ENCODE measurements around the gene ZNF536.
"Not testable (repeated sequence)": the region's sequence is repeated elsewhere in the genome, so short reads cannot be mapped to it uniquely, and the experiment has no call there.

The ZNF536 gene

DNA sequence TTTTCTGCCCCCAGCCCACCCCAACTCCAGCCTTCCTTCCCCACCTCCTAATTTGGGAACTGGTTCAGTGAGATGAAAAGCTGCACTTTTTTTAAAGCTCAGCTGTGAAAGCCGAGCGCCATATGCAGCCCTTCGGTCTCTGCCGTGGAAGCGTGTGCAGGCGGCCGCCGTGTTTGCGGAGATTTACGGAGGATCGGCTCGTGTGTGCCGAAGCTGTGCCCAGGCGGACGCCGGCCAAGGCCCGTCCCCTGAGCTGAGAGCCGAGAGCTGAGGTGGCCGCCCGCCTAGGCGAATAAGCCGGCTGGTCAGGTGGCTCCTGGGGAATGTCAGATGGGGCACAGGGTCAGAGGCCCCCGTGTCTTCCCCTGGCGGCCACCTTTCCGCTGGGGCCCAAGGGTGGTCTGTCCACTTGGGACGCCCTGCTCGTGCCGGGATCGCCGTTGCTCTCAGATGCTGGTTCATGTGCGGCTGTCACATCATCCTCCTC is 78.7 kb downstream of the ZNF536 start:
- Histone ChIP-seq H3K9ac (ENCODE audit: low read length) (no peak overlapping the region), H3K4me1 (ENCODE audit: control insufficient read depth, insufficient read depth, low read length) (no peaks in the 10 kb centered on the region), H3K36me3 (ENCODE audit: control insufficient read depth, insufficient read depth, low read length) (no peaks in the 10 kb centered on the region), H3K27me3 (ENCODE audit: control insufficient read depth, insufficient read depth, low read length) (no peaks in the 10 kb centered on the region), H3K27ac (ENCODE audit: low read depth, low read length) (peak overlapping the region; percentile 21), H3K4me3 (ENCODE audit: low read length) (peak overlapping the region; percentile 46)

DNA sequence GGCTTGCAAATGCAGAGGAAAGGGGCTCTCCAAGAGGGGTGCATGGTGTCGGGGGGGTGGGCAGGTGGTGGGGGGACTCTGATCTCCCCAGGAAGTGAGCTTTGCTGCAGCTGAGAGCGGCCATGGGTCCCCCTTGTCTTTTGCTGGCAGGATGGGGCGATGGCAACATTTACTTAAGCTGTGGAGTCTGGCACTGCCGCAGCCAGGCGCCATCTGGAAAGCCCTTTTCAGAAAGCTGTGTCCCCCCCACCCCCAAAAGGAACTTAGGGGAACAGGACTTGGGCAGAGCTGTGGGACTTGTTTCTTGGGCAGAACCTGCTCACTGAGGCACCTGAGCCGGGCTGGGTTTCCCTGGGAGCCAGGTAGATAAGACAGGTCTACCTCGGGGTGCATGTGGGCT is 80.7 kb downstream of the ZNF536 start:
- no peaks in the 10 kb centered on the region for H3K36me3 ChIP-seq (ENCODE audit: control insufficient read depth, insufficient read depth, low read length)
- H3K4me1 ChIP-seq (ENCODE audit: control insufficient read depth, insufficient read depth, low read length), result no peaks in the 10 kb centered on the region
- no peak overlapping the region for H3K4me3 ChIP-seq (ENCODE audit: low read length)
- H3K27ac ChIP-seq (ENCODE audit: low read depth, low read length), result no peak overlapping the region
- H3K27me3 ChIP-seq (ENCODE audit: control insufficient read depth, insufficient read depth, low read length), result no peaks in the 10 kb centered on the region
- no peak overlapping the region for H3K9ac ChIP-seq (ENCODE audit: low read length)

DNA sequence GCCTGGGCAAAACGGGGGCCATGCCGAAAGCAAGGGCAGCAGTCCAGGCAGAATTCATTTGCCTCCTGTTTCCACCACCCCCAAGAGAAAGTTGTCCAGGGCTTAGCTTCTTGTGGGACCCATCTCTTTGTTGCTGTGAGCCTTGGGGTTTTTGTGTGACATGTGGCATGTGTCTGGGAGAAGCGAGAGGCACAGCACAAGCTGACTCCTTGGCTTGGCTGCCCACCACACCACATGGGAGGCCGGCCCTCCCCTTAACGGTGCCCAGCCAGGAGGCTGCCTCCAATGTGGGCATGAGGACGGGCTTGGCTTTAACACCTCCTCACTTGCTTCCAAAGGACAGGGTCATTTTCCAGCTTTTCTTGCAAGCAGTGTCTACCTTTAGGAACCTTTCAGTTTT is 81.6 kb downstream of the ZNF536 start:
- no peak overlapping the region for H3K27ac ChIP-seq (ENCODE audit: low read depth, low read length)
- H3K4me1 ChIP-seq (ENCODE audit: control insufficient read depth, insufficient read depth, low read length), result no peaks in the 10 kb centered on the region
- H3K27me3 ChIP-seq (ENCODE audit: control insufficient read depth, insufficient read depth, low read length), result no peaks in the 10 kb centered on the region
- no peak overlapping the region for H3K9ac ChIP-seq (ENCODE audit: low read length)
- no peak overlapping the region for H3K4me3 ChIP-seq (ENCODE audit: low read length)
- H3K36me3 ChIP-seq (ENCODE audit: control insufficient read depth, insufficient read depth, low read length), result no peaks in the 10 kb centered on the region

DNA sequence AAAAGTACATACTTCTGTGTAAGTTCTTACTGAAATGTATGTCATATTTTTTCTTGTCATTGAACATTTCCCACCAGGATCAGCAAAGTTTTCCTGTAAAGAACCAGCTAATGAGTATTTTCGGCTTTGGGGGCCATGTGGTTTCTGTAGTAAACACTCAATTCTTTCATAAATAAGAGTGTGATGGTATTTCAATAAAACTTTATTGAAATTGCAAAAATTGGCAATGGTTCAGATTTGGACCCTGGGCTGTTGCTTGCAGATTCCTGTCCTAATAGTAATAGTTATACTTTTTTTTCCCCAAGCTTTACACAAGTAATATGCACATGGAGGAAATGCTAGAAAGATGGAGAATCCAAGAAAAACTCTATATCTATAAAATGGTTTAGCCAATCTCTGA is 83.7 kb downstream of the ZNF536 start:
- H3K27ac ChIP-seq (ENCODE audit: low read depth, low read length), result no peak overlapping the region
- no peaks in the 10 kb centered on the region for H3K36me3 ChIP-seq (ENCODE audit: control insufficient read depth, insufficient read depth, low read length)
- no peak overlapping the region for H3K4me3 ChIP-seq (ENCODE audit: low read length)
- no peaks in the 10 kb centered on the region for H3K4me1 ChIP-seq (ENCODE audit: control insufficient read depth, insufficient read depth, low read length)
- H3K9ac ChIP-seq (ENCODE audit: low read length), result no peak overlapping the region
- H3K27me3 ChIP-seq (ENCODE audit: control insufficient read depth, insufficient read depth, low read length), result no peaks in the 10 kb centered on the region

DNA sequence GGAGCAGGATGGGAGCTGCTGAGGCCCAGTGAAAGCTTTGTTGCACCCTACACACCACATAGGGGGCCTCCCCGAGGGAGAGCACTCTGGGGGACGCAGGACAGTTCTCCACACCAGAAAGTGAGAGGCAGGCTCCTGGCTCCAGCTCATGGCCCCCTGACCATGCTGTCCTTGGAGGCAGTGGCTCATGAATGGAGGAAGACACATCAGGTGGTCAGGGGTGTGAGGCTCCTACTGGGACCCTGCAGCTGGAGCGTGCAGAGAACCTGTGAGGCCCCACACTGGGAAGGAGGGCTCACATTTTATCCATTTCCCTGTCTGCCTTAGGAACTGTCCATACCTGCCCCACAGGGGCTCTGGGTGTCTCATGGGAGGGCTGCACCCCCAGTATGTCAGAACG is 85.3 kb downstream of the ZNF536 start:
- H3K4me3 ChIP-seq (ENCODE audit: low read length), result no peak overlapping the region
- no peak overlapping the region for H3K9ac ChIP-seq (ENCODE audit: low read length)

DNA sequence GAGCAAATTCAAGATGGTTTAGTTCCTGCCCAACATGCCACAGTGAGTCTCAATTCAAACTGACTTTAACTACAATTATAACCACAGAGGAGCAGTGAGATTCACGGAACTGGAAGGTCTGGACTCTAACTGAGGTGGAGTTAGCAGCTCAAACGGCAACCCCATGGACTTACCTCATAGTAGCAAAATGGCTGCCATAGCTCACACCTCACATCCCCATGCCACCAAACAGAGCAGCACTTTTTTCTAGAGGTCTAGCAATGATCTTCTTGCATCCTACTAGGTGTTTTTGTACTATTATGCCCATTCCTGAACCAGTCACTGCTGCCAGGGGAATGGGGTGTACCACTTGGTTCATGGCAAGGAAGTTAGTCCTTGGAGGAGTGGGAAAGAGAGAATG is 87.7 kb downstream of the ZNF536 start:
- Histone ChIP-seq H3K4me1 (ENCODE audit: control insufficient read depth, insufficient read depth, low read length) (no peaks in the 10 kb centered on the region), H3K27me3 (ENCODE audit: control insufficient read depth, insufficient read depth, low read length) (no peaks in the 10 kb centered on the region), H3K36me3 (ENCODE audit: control insufficient read depth, insufficient read depth, low read length) (no peaks in the 10 kb centered on the region), H3K27ac (ENCODE audit: low read depth, low read length) (no peak overlapping the region), H3K9ac (ENCODE audit: low read length) (no peak overlapping the region), H3K4me3 (ENCODE audit: low read length) (no peak overlapping the region)

More for the DNA sequence above, 85.3 kb downstream of the ZNF536 start:
- no peaks in the 10 kb centered on the region for H3K27me3 ChIP-seq (ENCODE audit: control insufficient read depth, insufficient read depth, low read length)
- H3K36me3 ChIP-seq (ENCODE audit: control insufficient read depth, insufficient read depth, low read length), result no peaks in the 10 kb centered on the region
- no peaks in the 10 kb centered on the region for H3K4me1 ChIP-seq (ENCODE audit: control insufficient read depth, insufficient read depth, low read length)
- H3K27ac ChIP-seq (ENCODE audit: low read depth, low read length), result no peak overlapping the region

DNA sequence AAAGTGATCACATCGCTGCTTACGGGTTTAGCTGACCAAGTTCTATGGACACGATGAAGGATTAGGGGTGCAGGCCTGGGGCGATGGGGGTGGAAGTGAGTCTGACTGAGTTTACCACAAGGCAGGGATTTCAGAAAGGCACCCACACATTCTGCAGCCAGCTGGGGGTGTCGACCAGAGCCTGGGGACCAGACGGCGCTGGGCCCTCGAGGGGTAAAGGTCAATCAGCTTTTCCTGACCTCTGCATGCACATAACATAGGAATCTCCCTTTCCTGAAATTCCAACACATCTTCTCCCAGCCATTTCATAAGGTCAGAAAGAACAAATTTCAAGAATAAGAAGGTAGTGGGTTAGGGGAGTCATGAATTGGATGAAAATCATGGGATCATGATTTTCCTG is 92.0 kb downstream of the ZNF536 start:
- H3K9ac ChIP-seq (ENCODE audit: low read length), result no peak overlapping the region
- H3K36me3 ChIP-seq (ENCODE audit: control insufficient read depth, insufficient read depth, low read length), result no peaks in the 10 kb centered on the region

DNA sequence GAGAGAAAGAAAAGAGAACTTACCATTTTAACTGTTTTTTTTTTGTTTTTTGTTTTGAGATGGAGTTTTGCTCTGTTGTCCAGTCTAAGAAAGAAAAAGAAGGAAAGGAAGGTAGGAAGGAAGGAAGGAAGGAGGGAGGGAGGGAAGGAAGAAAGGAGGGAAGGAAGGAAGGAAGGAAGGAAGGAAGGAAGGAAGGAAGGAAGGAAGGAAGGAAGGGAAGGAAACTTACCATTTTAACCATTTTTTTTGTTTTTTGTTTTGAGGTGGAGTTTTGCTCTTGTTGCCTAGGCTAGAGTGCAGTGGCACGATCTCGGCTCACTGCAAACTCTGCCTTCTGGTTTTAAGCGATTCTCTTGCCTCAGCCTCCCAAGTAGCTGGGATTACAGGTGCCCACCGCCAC is 94.4 kb downstream of the ZNF536 start:
- H3K27ac ChIP-seq (ENCODE audit: low read depth, low read length); H3K36me3 ChIP-seq (ENCODE audit: control insufficient read depth, insufficient read depth, low read length); H3K4me1 ChIP-seq (ENCODE audit: control insufficient read depth, insufficient read depth, low read length); H3K9ac ChIP-seq (ENCODE audit: low read length); H3K27me3 ChIP-seq (ENCODE audit: control insufficient read depth, insufficient read depth, low read length); H3K4me3 ChIP-seq (ENCODE audit: low read length): not testable (repeated sequence)

More for the DNA sequence above, 92.0 kb downstream of the ZNF536 start:
- Histone ChIP-seq H3K4me3 (ENCODE audit: low read length) (no peak overlapping the region), H3K4me1 (ENCODE audit: control insufficient read depth, insufficient read depth, low read length) (no peaks in the 10 kb centered on the region), H3K27me3 (ENCODE audit: control insufficient read depth, insufficient read depth, low read length) (no peaks in the 10 kb centered on the region), H3K27ac (ENCODE audit: low read depth, low read length) (no peak overlapping the region)

DNA sequence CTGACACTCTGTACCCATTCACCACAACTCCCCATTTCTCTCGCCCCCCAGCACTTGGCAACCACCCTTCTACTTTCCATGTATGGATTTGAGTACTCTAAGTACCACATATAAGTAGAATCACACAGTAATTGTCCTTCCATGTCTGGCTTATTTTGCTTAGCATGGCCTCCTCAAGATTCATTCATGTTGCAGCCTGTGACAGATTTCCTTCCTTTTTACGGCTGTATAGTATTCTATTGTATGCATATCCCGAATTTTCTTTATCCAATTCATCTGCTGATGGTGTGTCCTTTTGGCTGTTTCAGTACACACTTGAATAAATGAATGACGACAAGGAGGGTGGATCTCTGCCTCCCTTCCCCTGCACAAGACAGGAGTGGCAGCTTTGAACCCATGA is 95.1 kb downstream of the ZNF536 start:
- Histone ChIP-seq H3K36me3 (ENCODE audit: control insufficient read depth, insufficient read depth, low read length) (no peaks in the 10 kb centered on the region), H3K4me1 (ENCODE audit: control insufficient read depth, insufficient read depth, low read length) (no peaks in the 10 kb centered on the region), H3K27me3 (ENCODE audit: control insufficient read depth, insufficient read depth, low read length) (no peaks in the 10 kb centered on the region), H3K27ac (ENCODE audit: low read depth, low read length) (no peak overlapping the region), H3K9ac (ENCODE audit: low read length) (no peak overlapping the region), H3K4me3 (ENCODE audit: low read length) (no peak overlapping the region)

DNA sequence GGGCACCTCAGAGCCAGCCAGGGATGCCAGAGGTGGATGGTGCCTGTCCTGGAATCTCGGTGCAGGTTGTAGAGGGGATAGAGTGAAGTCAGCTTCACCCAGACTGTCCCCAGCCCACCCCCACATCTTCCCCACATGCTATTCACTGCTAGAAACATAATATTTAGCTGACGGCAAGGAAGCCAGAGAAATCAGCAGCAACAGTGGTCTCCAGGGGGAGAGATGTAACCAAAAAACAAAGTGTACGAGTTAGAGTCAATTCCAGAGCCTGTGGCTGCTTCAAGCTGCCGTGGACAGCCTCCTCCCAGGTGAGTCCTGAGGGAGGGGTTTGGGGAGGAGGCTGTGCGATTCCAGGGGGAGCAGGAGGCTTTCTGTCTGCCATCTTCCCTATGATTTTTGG is 97.6 kb downstream of the ZNF536 start:
- Histone ChIP-seq H3K27me3 (ENCODE audit: control insufficient read depth, insufficient read depth, low read length) (no peaks in the 10 kb centered on the region), H3K27ac (ENCODE audit: low read depth, low read length) (no peak overlapping the region), H3K36me3 (ENCODE audit: control insufficient read depth, insufficient read depth, low read length) (no peaks in the 10 kb centered on the region), H3K9ac (ENCODE audit: low read length) (no peak overlapping the region), H3K4me3 (ENCODE audit: low read length) (no peak overlapping the region), H3K4me1 (ENCODE audit: control insufficient read depth, insufficient read depth, low read length) (no peaks in the 10 kb centered on the region)

DNA sequence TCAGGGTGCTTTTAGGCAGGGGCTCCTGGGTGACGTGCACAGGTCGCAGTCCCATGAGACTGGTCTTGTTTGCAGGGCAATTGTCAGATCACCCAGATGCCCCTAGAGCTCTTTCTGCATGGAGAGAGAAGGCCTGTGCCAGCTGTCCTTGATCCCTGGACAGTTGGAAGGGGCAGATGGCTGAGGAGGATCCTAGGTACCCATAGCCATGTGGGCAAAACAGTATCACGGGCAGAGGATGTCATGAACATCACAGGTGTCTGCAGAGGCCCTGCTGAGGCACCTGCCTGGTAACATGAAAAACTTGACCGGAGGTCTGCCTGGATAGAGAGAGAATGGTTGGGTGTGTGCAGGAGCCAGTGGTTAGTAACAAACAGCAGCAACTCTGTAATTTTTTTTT is 99.3 kb downstream of the ZNF536 start:
- Histone ChIP-seq H3K4me3 (ENCODE audit: low read length) (no peak overlapping the region), H3K9ac (ENCODE audit: low read length) (no peak overlapping the region), H3K27ac (ENCODE audit: low read depth, low read length) (no peak overlapping the region), H3K36me3 (ENCODE audit: control insufficient read depth, insufficient read depth, low read length) (no peaks in the 10 kb centered on the region), H3K27me3 (ENCODE audit: control insufficient read depth, insufficient read depth, low read length) (no peaks in the 10 kb centered on the region), H3K4me1 (ENCODE audit: control insufficient read depth, insufficient read depth, low read length) (no peaks in the 10 kb centered on the region)

DNA sequence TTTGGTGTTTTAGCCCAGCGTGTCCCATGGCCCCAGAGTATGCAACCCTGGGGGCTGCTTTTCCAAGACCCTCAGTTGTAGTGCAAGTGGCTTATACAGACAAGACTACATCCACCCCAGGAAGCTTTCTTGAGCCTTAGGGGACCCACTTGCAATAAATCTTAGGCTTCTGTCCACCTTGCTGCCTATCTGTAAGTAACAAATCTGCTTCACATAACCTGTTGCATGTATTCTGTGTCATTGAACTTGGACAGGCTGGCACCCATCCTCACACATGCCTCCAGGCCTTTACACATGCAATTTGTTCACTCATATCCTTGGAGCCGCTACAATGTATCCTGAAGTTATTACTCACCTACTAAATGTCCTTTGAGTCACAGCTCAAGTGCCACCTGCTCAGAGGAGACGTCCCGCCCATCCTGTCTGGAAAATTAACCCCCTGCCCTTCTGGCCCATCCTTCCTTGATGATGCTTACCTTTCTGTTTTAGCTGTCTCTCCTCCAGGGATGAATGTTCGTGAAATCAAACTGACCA is 101.2 kb downstream of the ZNF536 start:
- Histone ChIP-seq H3K36me3 (ENCODE audit: control insufficient read depth, insufficient read depth, low read length) (no peaks in the 10 kb centered on the region), H3K9ac (ENCODE audit: low read length) (no peak overlapping the region), H3K27me3 (ENCODE audit: control insufficient read depth, insufficient read depth, low read length) (no peaks in the 10 kb centered on the region), H3K27ac (ENCODE audit: low read depth, low read length) (no peak overlapping the region), H3K4me3 (ENCODE audit: low read length) (no peak overlapping the region), H3K4me1 (ENCODE audit: control insufficient read depth, insufficient read depth, low read length) (no peaks in the 10 kb centered on the region)

DNA sequence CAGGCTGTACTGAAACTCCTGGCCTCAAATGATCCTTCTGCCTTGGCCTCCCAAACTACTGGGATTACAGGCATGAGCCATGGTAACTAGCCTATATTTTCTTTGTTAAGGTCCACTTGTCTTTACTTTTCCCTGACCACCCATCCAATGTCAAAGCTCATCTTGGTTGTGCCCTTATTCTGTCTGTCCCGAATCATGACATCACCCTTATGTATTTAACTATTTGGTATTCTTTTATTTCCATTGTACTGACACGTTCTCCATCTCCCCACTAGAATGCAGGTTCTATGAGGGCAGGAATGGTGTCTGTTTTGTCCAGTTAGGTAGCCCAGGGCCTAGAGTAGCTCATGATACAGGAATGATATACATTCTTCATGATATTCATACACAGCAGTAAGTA is 104.8 kb downstream of the ZNF536 start:
- H3K27ac ChIP-seq (ENCODE audit: low read depth, low read length), result no peak overlapping the region
- no peak overlapping the region for H3K9ac ChIP-seq (ENCODE audit: low read length)
- no peak overlapping the region for H3K4me3 ChIP-seq (ENCODE audit: low read length)
- H3K36me3 ChIP-seq (ENCODE audit: control insufficient read depth, insufficient read depth, low read length), result no peaks in the 10 kb centered on the region
- H3K27me3 ChIP-seq (ENCODE audit: control insufficient read depth, insufficient read depth, low read length), result no peaks in the 10 kb centered on the region
- no peaks in the 10 kb centered on the region for H3K4me1 ChIP-seq (ENCODE audit: control insufficient read depth, insufficient read depth, low read length)

All from rectal smooth muscle tissue (tissue), 1 donor.